Mucosa of stomach (tissue), 1 donor: ENCODE results near the gene ETV6.

Experiments
- H3K27me3 ChIP-seq: one replicate; pipeline ENCODE4 v1.7.0; 2013; ENCODE audit warnings: mild to moderate bottlenecking, low read length; ENCODE audit not compliant: control insufficient read depth, insufficient read depth
- H3K36me3 ChIP-seq: one replicate; pipeline ENCODE4 v1.7.0; 2013; ENCODE audit warnings: low read length; ENCODE audit not compliant: control insufficient read depth, insufficient read depth
- H3K4me1 ChIP-seq: one replicate; pipeline ENCODE4 v1.7.0; 2013; ENCODE audit warnings: mild to moderate bottlenecking, low read length; ENCODE audit not compliant: control insufficient read depth, insufficient read depth
- H3K4me3 ChIP-seq: one replicate; pipeline ENCODE4 v1.7.0; 2013; ENCODE audit warnings: low read length
- H3K9ac ChIP-seq: one replicate; pipeline ENCODE4 v1.7.0; 2013; ENCODE audit warnings: mild to moderate bottlenecking, low read length, moderate library complexity
- H3K9me3 ChIP-seq: one replicate; pipeline ENCODE4 v1.7.0; 2013; ENCODE audit warnings: mild to moderate bottlenecking, low read length, moderate library complexity; ENCODE audit not compliant: control insufficient read depth
- donor health status: Pancreatic carcinoma.

The ETV6 gene

GRCh38 chr12:11715621-11716020 is 66.1 kb downstream of the ETV6 start:
- no peaks in the 10 kb centered on the region for H3K9me3 ChIP-seq
- H3K4me3 ChIP-seq = no peak overlapping the region
- peaks cover 38% of the 10 kb centered on the region for H3K4me1 ChIP-seq
- H3K27me3 ChIP-seq = no peaks in the 10 kb centered on the region
- no peak overlapping the region for H3K9ac ChIP-seq
- no peaks in the 10 kb centered on the region for H3K36me3 ChIP-seq

GRCh38 chr12:11716794-11717518 is 67.5 kb downstream of the ETV6 start:
- no peak overlapping the region for H3K9ac ChIP-seq

GRCh38 chr12:11717519-11717961 is 68.1 kb downstream of the ETV6 start:
- no peaks in the 10 kb centered on the region for H3K36me3 ChIP-seq
- H3K9me3 ChIP-seq = no peaks in the 10 kb centered on the region
- H3K9ac ChIP-seq = no peak overlapping the region
- H3K4me1 ChIP-seq = peaks cover 44% of the 10 kb centered on the region
- no peaks in the 10 kb centered on the region for H3K27me3 ChIP-seq
- H3K4me3 ChIP-seq = no peak overlapping the region

More at GRCh38 chr12:11716794-11717518, 67.5 kb downstream of the ETV6 start:
- no peaks in the 10 kb centered on the region for H3K9me3 ChIP-seq
- H3K36me3 ChIP-seq = no peaks in the 10 kb centered on the region
- peaks cover 38% of the 10 kb centered on the region for H3K4me1 ChIP-seq
- H3K4me3 ChIP-seq = no peak overlapping the region
- no peaks in the 10 kb centered on the region for H3K27me3 ChIP-seq

GRCh38 chr12:11718105-11718504 is 68.6 kb downstream of the ETV6 start:
- no peaks in the 10 kb centered on the region for H3K36me3 ChIP-seq
- H3K4me1 ChIP-seq = peaks cover 46% of the 10 kb centered on the region
- H3K27me3 ChIP-seq = no peaks in the 10 kb centered on the region
- H3K4me3 ChIP-seq = no peak overlapping the region
- no peaks in the 10 kb centered on the region for H3K9me3 ChIP-seq
- H3K9ac ChIP-seq = no peak overlapping the region

- Histone ChIP-seq H3K4me3 (no peak overlapping the region), H3K9ac (no peak overlapping the region), H3K4me1 (peaks cover 48% of the 10 kb centered on the region), H3K36me3 (no peaks in the 10 kb centered on the region), H3K9me3 (no peaks in the 10 kb centered on the region), H3K27me3 (no peaks in the 10 kb centered on the region)
These were observed 69.3 kb downstream of the ETV6 start for GRCh38 chr12:11718768-11719253.

GRCh38 chr12:11719678-11720099 is 70.2 kb downstream of the ETV6 start:
- H3K9me3 ChIP-seq = no peaks in the 10 kb centered on the region
- H3K36me3 ChIP-seq = no peaks in the 10 kb centered on the region
- H3K4me3 ChIP-seq = no peak overlapping the region
- H3K27me3 ChIP-seq = no peaks in the 10 kb centered on the region
- H3K9ac ChIP-seq = no peak overlapping the region
- H3K4me1 ChIP-seq = peaks cover 54% of the 10 kb centered on the region

- H3K4me3 ChIP-seq = no peak overlapping the region
- no peaks in the 10 kb centered on the region for H3K36me3 ChIP-seq
- H3K4me1 ChIP-seq = peaks cover 65% of the 10 kb centered on the region
- no peaks in the 10 kb centered on the region for H3K9me3 ChIP-seq
- H3K27me3 ChIP-seq = no peaks in the 10 kb centered on the region
- no peak overlapping the region for H3K9ac ChIP-seq
These were observed 72.6 kb downstream of the ETV6 start for GRCh38 chr12:11722071-11722470.

GRCh38 chr12:11722578-11723138 is 73.2 kb downstream of the ETV6 start:
- Histone ChIP-seq H3K4me3 (no peak overlapping the region), H3K36me3 (no peaks in the 10 kb centered on the region), H3K9me3 (no peaks in the 10 kb centered on the region), H3K27me3 (no peaks in the 10 kb centered on the region), H3K4me1 (peaks cover 62% of the 10 kb centered on the region), H3K9ac (no peak overlapping the region)

GRCh38 chr12:11723993-11724392 is 74.5 kb downstream of the ETV6 start:
- Histone ChIP-seq H3K4me1 (peaks cover 59% of the 10 kb centered on the region), H3K36me3 (no peaks in the 10 kb centered on the region), H3K9me3 (no peaks in the 10 kb centered on the region), H3K9ac (no peak overlapping the region), H3K27me3 (no peaks in the 10 kb centered on the region), H3K4me3 (no peak overlapping the region)

- Histone ChIP-seq H3K27me3 (no peaks in the 10 kb centered on the region), H3K4me3 (no peak overlapping the region), H3K4me1 (peaks cover 59% of the 10 kb centered on the region), H3K9ac (peak overlapping the region; percentile 7), H3K36me3 (no peaks in the 10 kb centered on the region), H3K9me3 (no peaks in the 10 kb centered on the region)
These were observed 75.4 kb downstream of the ETV6 start for GRCh38 chr12:11724888-11725311.

- Histone ChIP-seq H3K4me3 (no peak overlapping the region), H3K9me3 (no peaks in the 10 kb centered on the region), H3K4me1 (peaks cover 66% of the 10 kb centered on the region), H3K36me3 (no peaks in the 10 kb centered on the region), H3K27me3 (no peaks in the 10 kb centered on the region), H3K9ac (no peak overlapping the region)
These were observed 76.2 kb downstream of the ETV6 start for GRCh38 chr12:11725686-11726085.

- Histone ChIP-seq H3K9me3 (no peaks in the 10 kb centered on the region), H3K36me3 (no peaks in the 10 kb centered on the region), H3K4me1 (peaks cover 73% of the 10 kb centered on the region), H3K9ac (no peak overlapping the region), H3K4me3 (no peak overlapping the region), H3K27me3 (no peaks in the 10 kb centered on the region)
These were observed 77.2 kb downstream of the ETV6 start for GRCh38 chr12:11726659-11727058.
